BLaER1 treated with 17β-estradiol and CSF1 and Interleukin-3, amounts not matched to agents 10 nM and 100 nM (cell line): Measurements from ENCODE around the gene ABCA12.

Experiments used
- H3K27ac ChIP-seq, 11 experiments: shearing (Covaris generic); formaldehyde crosslinking; 2 replicates each; pipeline ENCODE4 v1.8.1; 2022
- H3K27me3 ChIP-seq, 11 experiments: shearing (Covaris generic); formaldehyde crosslinking; 2 replicates each; pipeline ENCODE4 v1.8.1; 2022
- H3K36me3 ChIP-seq, 11 experiments: shearing (Covaris generic); formaldehyde crosslinking; 2 replicates each; pipeline ENCODE4 v1.8.1; 2022
- H3K4me1 ChIP-seq, 10 experiments: shearing (Covaris generic); formaldehyde crosslinking; 2 replicates each; pipeline ENCODE4 v1.8.1; 2022
- H3K4me2 ChIP-seq, 11 experiments: shearing (Covaris generic); formaldehyde crosslinking; 2 replicates each; pipeline ENCODE4 v1.8.1; 2022
- H3K4me3 ChIP-seq, 10 experiments: shearing (Covaris generic); formaldehyde crosslinking; 2 replicates each; pipeline ENCODE4 v1.8.1; 2022
- H3K9ac ChIP-seq, 11 experiments: shearing (Covaris generic); formaldehyde crosslinking; 2 replicates each; pipeline ENCODE4 v1.8.1; 2022
- H3K9me3 ChIP-seq, 11 experiments: shearing (Covaris generic); formaldehyde crosslinking; replicated peaks in 1 of 11; 2 replicates each; pipeline ENCODE4 v1.8.1; 2022
- H4K20me1 ChIP-seq, 11 experiments: shearing (Covaris generic); formaldehyde crosslinking; 2 replicates each; pipeline ENCODE4 v1.8.1; 2022
- Cebpa-rat ChIP-seq, 11 experiments: shearing (Covaris generic); IDR thresholded peaks; 2 replicates each; pipeline ENCODE4 v1.8.1; 2022

ABCA12 gene

GRCh38 chr2:215055891-215056290 lies 82.5 kb downstream of the ABCA12 start:
- H4K20me1 ChIP-seq: no peaks in the 10 kb centered on the region
- no peak overlapping the region for H3K4me2 ChIP-seq
- no peaks in the 10 kb centered on the region for H3K27me3 ChIP-seq
- TF ChIP-seq Cebpa-rat (IDR thresholded peaks at IDR 0.05): no peak
- no peaks in the 10 kb centered on the region for H3K36me3 ChIP-seq
- H3K9ac ChIP-seq: no peak overlapping the region
- no peaks in the 10 kb centered on the region for H3K9me3 ChIP-seq
- no peaks in the 10 kb centered on the region for H3K4me1 ChIP-seq
- H3K4me3 ChIP-seq: no peak overlapping the region
- H3K27ac ChIP-seq: no peak overlapping the region

- Histone ChIP-seq H3K4me3 (no peak overlapping the region), H3K36me3 (no peaks in the 10 kb centered on the region), H3K9ac (no peak overlapping the region), H3K4me1 (no peaks in the 10 kb centered on the region), H4K20me1 (no peaks in the 10 kb centered on the region), H3K27me3 (no peaks in the 10 kb centered on the region), H3K4me2 (no peak overlapping the region), H3K27ac (no peak overlapping the region), H3K9me3 (peaks cover 0 to 8% (median 3%) of the 10 kb centered on the region in 11 experiments; a peak in 8 of 22 replicates)
- no peak for TF ChIP-seq Cebpa-rat (IDR thresholded peaks at IDR 0.05)
Measured at GRCh38 chr2:215052810-215053209, 85.6 kb downstream of the ABCA12 start.

- Histone ChIP-seq H3K4me3 (no peak overlapping the region), H3K4me2 (no peak overlapping the region), H3K4me1 (no peaks in the 10 kb centered on the region), H3K27ac (no peak overlapping the region), H3K27me3 (no peaks in the 10 kb centered on the region), H3K36me3 (no peaks in the 10 kb centered on the region), H4K20me1 (no peaks in the 10 kb centered on the region), H3K9me3 (peaks cover under 1 to 12% (median 5%) of the 10 kb centered on the region in 11 experiments; a peak in 18 of 22 replicates), H3K9ac (no peak overlapping the region)
- TF ChIP-seq Cebpa-rat (IDR thresholded peaks at IDR 0.05): no peak
Measured at GRCh38 chr2:215052404-215052803, 86.0 kb downstream of the ABCA12 start.

GRCh38 chr2:215049341-215049740 lies 89.1 kb downstream of the ABCA12 start:
- no peak overlapping the region for H3K27ac ChIP-seq
- no peak overlapping the region for H3K4me2 ChIP-seq
- H3K9me3 ChIP-seq: peaks cover 8 to 20% (median 14%) of the 10 kb centered on the region in 11 experiments; a peak in 21 of 22 replicates
- no peaks in the 10 kb centered on the region for H3K36me3 ChIP-seq
- no peaks in the 10 kb centered on the region for H3K27me3 ChIP-seq
- no peak overlapping the region for H3K4me3 ChIP-seq
- H3K4me1 ChIP-seq: peaks cover 0 to 6% (median 0%) of the 10 kb centered on the region in 10 experiments; a peak in 2 of 20 replicates
- H3K9ac ChIP-seq: no peak overlapping the region
- H4K20me1 ChIP-seq: no peaks in the 10 kb centered on the region
- no peak for TF ChIP-seq Cebpa-rat (IDR thresholded peaks at IDR 0.05)

- Histone ChIP-seq H4K20me1 (no peaks in the 10 kb centered on the region), H3K27ac (no peak overlapping the region), H3K27me3 (no peaks in the 10 kb centered on the region), H3K4me1 (no peaks in the 10 kb centered on the region), H3K4me2 (no peak overlapping the region), H3K36me3 (no peaks in the 10 kb centered on the region), H3K9me3 (peaks cover 0 to 5% (median 0%) of the 10 kb centered on the region in 11 experiments; a peak in 2 of 22 replicates), H3K4me3 (no peak overlapping the region), H3K9ac (no peak overlapping the region)
- TF ChIP-seq Cebpa-rat (IDR thresholded peaks at IDR 0.05): no peak
Measured at GRCh38 chr2:215038421-215038820, 100.0 kb downstream of the ABCA12 start.

- no peak for TF ChIP-seq Cebpa-rat (IDR thresholded peaks at IDR 0.05)
- H4K20me1 ChIP-seq: no peaks in the 10 kb centered on the region
Measured at GRCh38 chr2:215036314-215036713, 102.1 kb downstream of the ABCA12 start.

GRCh38 chr2:215034154-215034553 lies 104.3 kb downstream of the ABCA12 start:
- Histone ChIP-seq H4K20me1 (no peaks in the 10 kb centered on the region), H3K4me1 (peaks cover 0 to 19% (median 6%) of the 10 kb centered on the region in 10 experiments; a peak in 8 of 20 replicates), H3K4me3 (no peak overlapping the region), H3K27me3 (no peaks in the 10 kb centered on the region), H3K27ac (no peak overlapping the region), H3K9ac (no peak overlapping the region), H3K9me3 (peaks cover 0 to 8% (median 0%) of the 10 kb centered on the region in 11 experiments; a peak in 2 of 22 replicates), H3K4me2 (no peak overlapping the region), H3K36me3 (no peaks in the 10 kb centered on the region)
- TF ChIP-seq Cebpa-rat (IDR thresholded peaks at IDR 0.05): no peak

More at GRCh38 chr2:215036314-215036713, 102.1 kb downstream of the ABCA12 start:
- H3K4me1 ChIP-seq: peaks cover 0 to 17% (median 6%) of the 10 kb centered on the region in 10 experiments; a peak in 8 of 20 replicates
- H3K9me3 ChIP-seq: no peaks in the 10 kb centered on the region
- H3K4me3 ChIP-seq: no peak overlapping the region
- no peaks in the 10 kb centered on the region for H3K36me3 ChIP-seq
- H3K9ac ChIP-seq: no peak overlapping the region
- no peaks in the 10 kb centered on the region for H3K27me3 ChIP-seq
- H3K4me2 ChIP-seq: no peak overlapping the region
- no peak overlapping the region for H3K27ac ChIP-seq

- no peaks in the 10 kb centered on the region for H3K36me3 ChIP-seq
- TF ChIP-seq Cebpa-rat (IDR thresholded peaks at IDR 0.05): no peak
- peak overlapping the region in 7 of 11 experiments; percentile 10 to 49 (median 38); a peak in 10 of 22 replicates for H3K4me2 ChIP-seq
- H3K27ac ChIP-seq: no peak overlapping the region
- H3K9ac ChIP-seq: no peak overlapping the region
- H4K20me1 ChIP-seq: no peaks in the 10 kb centered on the region
- no peaks in the 10 kb centered on the region for H3K27me3 ChIP-seq
- H3K4me1 ChIP-seq: peaks cover 0 to 19% (median 6%) of the 10 kb centered on the region in 10 experiments; a peak in 8 of 20 replicates
- H3K9me3 ChIP-seq: peaks cover 0 to 8% (median 0%) of the 10 kb centered on the region in 11 experiments; a peak in 5 of 22 replicates
- no peak overlapping the region for H3K4me3 ChIP-seq
Measured at GRCh38 chr2:215032153-215032552, 106.3 kb downstream of the ABCA12 start.

- H3K4me1 ChIP-seq: peaks cover 0 to 20% (median 6%) of the 10 kb centered on the region in 10 experiments; a peak in 8 of 20 replicates
- peak overlapping the region in 4 of 11 experiments; percentile 10 to 49 (median 29); a peak in 7 of 22 replicates for H3K4me2 ChIP-seq
- no peak overlapping the region for H3K4me3 ChIP-seq
- no peak for TF ChIP-seq Cebpa-rat (IDR thresholded peaks at IDR 0.05)
- H3K27me3 ChIP-seq: no peaks in the 10 kb centered on the region
- H3K9me3 ChIP-seq: peaks cover 0 to 10% (median 3%) of the 10 kb centered on the region in 11 experiments; a peak in 5 of 22 replicates
- no peaks in the 10 kb centered on the region for H3K36me3 ChIP-seq
- no peak overlapping the region for H3K27ac ChIP-seq
- no peak overlapping the region for H3K9ac ChIP-seq
- no peaks in the 10 kb centered on the region for H4K20me1 ChIP-seq
Measured at GRCh38 chr2:215031321-215031720, 107.1 kb downstream of the ABCA12 start.

- no peak overlapping the region for H3K4me2 ChIP-seq
- no peaks in the 10 kb centered on the region for H4K20me1 ChIP-seq
- TF ChIP-seq Cebpa-rat (IDR thresholded peaks at IDR 0.05): no peak
- H3K4me1 ChIP-seq: peaks cover 0 to 21% (median 6%) of the 10 kb centered on the region in 10 experiments; a peak in 8 of 20 replicates
- peaks cover 0 to 10% (median 3%) of the 10 kb centered on the region in 11 experiments; a peak in 5 of 22 replicates for H3K9me3 ChIP-seq
- H3K27me3 ChIP-seq: no peaks in the 10 kb centered on the region
- no peak overlapping the region for H3K4me3 ChIP-seq
- no peaks in the 10 kb centered on the region for H3K36me3 ChIP-seq
- H3K27ac ChIP-seq: no peak overlapping the region
- H3K9ac ChIP-seq: no peak overlapping the region
Measured at GRCh38 chr2:215029936-215030335, 108.5 kb downstream of the ABCA12 start.
